ENCODE measurements around the gene NFIC. TPM values are rescaled to one million over a fixed set of nuclear protein-coding genes. Genes with fewer than 3 reads are reported as not detected.

The NFIC gene
- total RNA-seq, 1 experiment from 2014 or later, result 75.6 TPM

GRCh38 chr19:3382460-3383100 is 16.2 kb downstream of the NFIC start:
- Histone ChIP-seq H3K4me1 (replicated peaks; ENCODE audit: insufficient read depth) (no peaks in the 10 kb centered on the region), H4K20me1 (ENCODE audit: insufficient read depth) (peaks cover 46% of the 10 kb centered on the region)

GRCh38 chr19:3383121-3383722 is 16.8 kb downstream of the NFIC start:
- H3K9me3 ChIP-seq (ENCODE audit: insufficient read depth, low read depth), result no peaks in the 10 kb centered on the region
- no peak overlapping the region for H3K27ac ChIP-seq
- intact Hi-C loops (cut with micrococcal nuclease; ENCODE audit: unreplicated experiment), result no loop called here
- BruUV-seq (replicated peaks), result no TSS peak
- H3K27me3 ChIP-seq (ENCODE audit: insufficient read depth, low read depth), result no peaks in the 10 kb centered on the region
- no peaks in the 10 kb centered on the region for H3K4me1 ChIP-seq (replicated peaks; ENCODE audit: insufficient read depth)
- no peaks in the 10 kb centered on the region for H3F3A ChIP-seq (ENCODE audit: insufficient read depth, low read depth)
- ChIA-PET POLR2A (ENCODE audit: unreplicated experiment) (no interaction called here), CTCF (no interaction called here)
- H2AFZ ChIP-seq, result no peak overlapping the region
- H3K4me2 ChIP-seq, result no peak overlapping the region
- H3K4me3 ChIP-seq, result no peak overlapping the region
- peaks cover 51% of the 10 kb centered on the region for H4K20me1 ChIP-seq (ENCODE audit: insufficient read depth)
- peaks cover 58% of the 10 kb centered on the region for H3K79me2 ChIP-seq (ENCODE audit: low read depth)
- H3K36me3 ChIP-seq (ENCODE audit: low read depth), result no peaks in the 10 kb centered on the region
- TF ChIP-seq, protein P1, sequence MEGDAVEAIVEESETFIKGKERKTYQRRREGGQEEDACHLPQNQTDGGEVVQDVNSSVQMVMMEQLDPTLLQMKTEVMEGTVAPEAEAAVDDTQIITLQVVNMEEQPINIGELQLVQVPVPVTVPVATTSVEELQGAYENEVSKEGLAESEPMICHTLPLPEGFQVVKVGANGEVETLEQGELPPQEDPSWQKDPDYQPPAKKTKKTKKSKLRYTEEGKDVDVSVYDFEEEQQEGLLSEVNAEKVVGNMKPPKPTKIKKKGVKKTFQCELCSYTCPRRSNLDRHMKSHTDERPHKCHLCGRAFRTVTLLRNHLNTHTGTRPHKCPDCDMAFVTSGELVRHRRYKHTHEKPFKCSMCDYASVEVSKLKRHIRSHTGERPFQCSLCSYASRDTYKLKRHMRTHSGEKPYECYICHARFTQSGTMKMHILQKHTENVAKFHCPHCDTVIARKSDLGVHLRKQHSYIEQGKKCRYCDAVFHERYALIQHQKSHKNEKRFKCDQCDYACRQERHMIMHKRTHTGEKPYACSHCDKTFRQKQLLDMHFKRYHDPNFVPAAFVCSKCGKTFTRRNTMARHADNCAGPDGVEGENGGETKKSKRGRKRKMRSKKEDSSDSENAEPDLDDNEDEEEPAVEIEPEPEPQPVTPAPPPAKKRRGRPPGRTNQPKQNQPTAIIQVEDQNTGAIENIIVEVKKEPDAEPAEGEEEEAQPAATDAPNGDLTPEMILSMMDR (conservative IDR thresholded peaks at IDR 0.05), result no peak
- no peak for TF ChIP-seq EZH2 (IDR thresholded peaks at IDR 0.05; ENCODE audit: low read depth)
- DNase-seq, result no peak
- no peaks in the 10 kb centered on the region for H3K9me2 ChIP-seq (ENCODE audit: insufficient read depth)

More at GRCh38 chr19:3382460-3383100, 16.2 kb downstream of the NFIC start:
- no peak overlapping the region for H3K27ac ChIP-seq
- peaks cover 55% of the 10 kb centered on the region for H3K79me2 ChIP-seq (ENCODE audit: low read depth)
- no peaks in the 10 kb centered on the region for H3F3A ChIP-seq (ENCODE audit: insufficient read depth, low read depth)
- TF ChIP-seq EZH2 (IDR thresholded peaks at IDR 0.05; ENCODE audit: low read depth), result no peak
- TF ChIP-seq, protein P1 (conservative IDR thresholded peaks at IDR 0.05), result no peak
- H3K9me2 ChIP-seq (ENCODE audit: insufficient read depth), result no peaks in the 10 kb centered on the region
- no peaks in the 10 kb centered on the region for H3K9me3 ChIP-seq (ENCODE audit: insufficient read depth, low read depth)
- H3K4me3 ChIP-seq, result no peak overlapping the region
- no peaks in the 10 kb centered on the region for H3K27me3 ChIP-seq (ENCODE audit: insufficient read depth, low read depth)
- no TSS peak for BruUV-seq (replicated peaks)
- H2AFZ ChIP-seq, result no peak overlapping the region
- POLR2A ChIA-PET (ENCODE audit: unreplicated experiment), result no interaction called here
- intact Hi-C loops (cut with micrococcal nuclease; ENCODE audit: unreplicated experiment), result no loop called here
- H3K4me2 ChIP-seq, result no peak overlapping the region
- DNase-seq, result no peak
- H3K36me3 ChIP-seq (ENCODE audit: low read depth), result no peaks in the 10 kb centered on the region
- CTCF ChIA-PET, result no interaction called here

GRCh38 chr19:3386447-3387234 is 20.3 kb downstream of the NFIC start:
- POLR2A ChIA-PET (ENCODE audit: unreplicated experiment), result no interaction called here
- no peak for TF ChIP-seq EZH2 (IDR thresholded peaks at IDR 0.05; ENCODE audit: low read depth)
- TF ChIP-seq, protein P1 (conservative IDR thresholded peaks at IDR 0.05), result no peak
- Histone ChIP-seq H3K4me3 (no peak overlapping the region), H3K36me3 (ENCODE audit: low read depth) (no peaks in the 10 kb centered on the region), H2AFZ (no peak overlapping the region), H3K4me1 (replicated peaks; ENCODE audit: insufficient read depth) (no peaks in the 10 kb centered on the region), H3K27me3 (ENCODE audit: insufficient read depth, low read depth) (no peaks in the 10 kb centered on the region), H3F3A (ENCODE audit: insufficient read depth, low read depth) (peaks cover 4% of the 10 kb centered on the region; the same call in 1 of the 2 replicates), H3K9me3 (ENCODE audit: insufficient read depth, low read depth) (no peaks in the 10 kb centered on the region), H3K27ac (no peak overlapping the region), H3K9me2 (ENCODE audit: insufficient read depth) (no peaks in the 10 kb centered on the region), H4K20me1 (ENCODE audit: insufficient read depth) (peaks cover 63% of the 10 kb centered on the region), H3K79me2 (ENCODE audit: low read depth) (peaks cover 55% of the 10 kb centered on the region), H3K4me2 (no peak overlapping the region)
- BruUV-seq (replicated peaks), result no TSS peak
- CTCF ChIA-PET, result no interaction called here
- intact Hi-C loops (cut with micrococcal nuclease; ENCODE audit: unreplicated experiment), result no loop called here
- no peak for DNase-seq
